IPS-15b (cell line): ENCODE measurements around the gene SRRM2.

Experiments used
- H3K27me3 ChIP-seq: one replicate; pipeline ENCODE4 v1.6.1; 2013; ENCODE audit warnings: low read length; ENCODE audit not compliant: control insufficient read depth, insufficient read depth
- H3K36me3 ChIP-seq: one replicate; pipeline ENCODE4 v1.6.1; 2013; ENCODE audit warnings: low read length; ENCODE audit not compliant: control insufficient read depth, insufficient read depth
- H3K4me1 ChIP-seq: one replicate; pipeline ENCODE4 v1.6.1; 2013; ENCODE audit warnings: mild to moderate bottlenecking, low read length; ENCODE audit not compliant: control insufficient read depth, insufficient read depth
- H3K4me3 ChIP-seq: one replicate; pipeline ENCODE4 v1.5.1; 2013; ENCODE audit warnings: low read depth, low read length
- H3K9ac ChIP-seq: one replicate; pipeline ENCODE4 v1.6.1; 2013; ENCODE audit warnings: low read depth, mild to moderate bottlenecking, low read length
- H3K9me3 ChIP-seq: one replicate; pipeline ENCODE4 v1.6.1; 2013; ENCODE audit warnings: mild to moderate bottlenecking, low read length; ENCODE audit not compliant: control insufficient read depth, insufficient read depth

The SRRM2 gene

GRCh38 chr16:2818272-2818876 lies 65.9 kb downstream of the SRRM2 start:
- Histone ChIP-seq H3K27me3 (no peaks in the 10 kb centered on the region), H3K4me1 (no peaks in the 10 kb centered on the region), H3K9ac (no peak overlapping the region), H3K4me3 (no peak overlapping the region), H3K9me3 (no peaks in the 10 kb centered on the region), H3K36me3 (no peaks in the 10 kb centered on the region)

GRCh38 chr16:2819179-2819938 lies 66.9 kb downstream of the SRRM2 start:
- Histone ChIP-seq H3K4me1 (no peaks in the 10 kb centered on the region), H3K9me3 (no peaks in the 10 kb centered on the region), H3K4me3 (no peak overlapping the region), H3K36me3 (no peaks in the 10 kb centered on the region), H3K27me3 (no peaks in the 10 kb centered on the region), H3K9ac (no peak overlapping the region)

GRCh38 chr16:2819939-2820835 lies 67.7 kb downstream of the SRRM2 start:
- Histone ChIP-seq H3K9me3 (no peaks in the 10 kb centered on the region), H3K4me1 (no peaks in the 10 kb centered on the region), H3K36me3 (no peaks in the 10 kb centered on the region), H3K4me3 (no peak overlapping the region), H3K27me3 (no peaks in the 10 kb centered on the region), H3K9ac (no peak overlapping the region)
